ENCODE data around the gene TBC1D8. TPM values are rescaled to one million over a fixed set of nuclear protein-coding genes. Genes with fewer than 3 reads are reported as not detected.

The TBC1D8 gene
- total and polyA plus RNA-seq, 9 of the 15 experiments (the other 6 are each of a cell fraction or from before 2014, with no cell fraction given): 0.36 to 1.3 (median 0.82) TPM

GRCh38 chr2:101173707-101174295 lies 22.6 kb upstream of the TBC1D8 start:
- no peak overlapping the region for H3K4me2 ChIP-seq (ENCODE audit: insufficient read depth, low read length)
- ChIA-PET CTCF (ENCODE audit: low intra/inter-chr PET ratio) (no interaction called here), POLR2A (no interaction called here)
- H4K20me1 ChIP-seq (replicated peaks; ENCODE audit: control insufficient read depth, insufficient read depth, low read length): no peaks in the 10 kb centered on the region
- H3K4me1 ChIP-seq (replicated peaks in 1 of 2; ENCODE audit: control insufficient read depth in 2 of 2, insufficient read depth in 2 of 2, low read length in 2 of 2): no peaks in the 10 kb centered on the region
- no peaks in the 10 kb centered on the region for H3K9me3 ChIP-seq (replicated peaks; ENCODE audit: control insufficient read depth, insufficient read depth, low read depth, low read length)
- intact Hi-C loops (cut with micrococcal nuclease) (no loop called here), in situ Hi-C loops (cut with MboI) (no loop called here)
- ATAC-seq (no peak), FAIRE-seq (no peak), DNase-seq (ENCODE audit: extremely low read depth in 1 of 4, low spot score in 3 of 4) (no peak)
- H3K4me3 ChIP-seq: no peak overlapping the region
- BruUV-seq (replicated peaks): no TSS peak
- no peak overlapping the region for H3K27ac ChIP-seq (ENCODE audit: extremely low read depth, low read depth, low read length)
- H3K9me1 ChIP-seq (ENCODE audit: control insufficient read depth, insufficient read depth, low read length): no peaks in the 10 kb centered on the region
- no peak overlapping the region for H2AFZ ChIP-seq (ENCODE audit: low read depth, low read length)
- 0% methylated on average over 2 of the region's 2 CpGs for WGBS (ENCODE audit: insufficient coverage, low coverage, missing lambda C conversion rate)
- no peaks in the 10 kb centered on the region for H3K36me3 ChIP-seq (ENCODE audit: control insufficient read depth, insufficient read depth, low read length)
- no peak overlapping the region for H3K9ac ChIP-seq (ENCODE audit: insufficient read depth in 1 of 2, low read depth in 2 of 2, low read length in 2 of 2)
- H3K27me3 ChIP-seq (ENCODE audit: control insufficient read depth in 2 of 2, insufficient read depth in 2 of 2, low read length in 2 of 2): peaks cover 0 to 9% of the 10 kb centered on the region in 2 experiments; a peak in 1 of 5 replicates
- no peaks in the 10 kb centered on the region for H3K79me2 ChIP-seq (ENCODE audit: control insufficient read depth, insufficient read depth, low read length)
- no peak for TF ChIP-seq HOXB6 (CRISPR knock-in tag; IDR thresholded peaks at IDR 0.05; ENCODE audit: borderline replicate concordance)
- TF ChIP-seq MCM2 (IDR thresholded peaks at IDR 0.05; ENCODE audit: low read depth): no peak
- TF ChIP-seq FOXO4 (CRISPR knock-in tag; IDR thresholded peaks at IDR 0.05): no peak
- no peak for TF ChIP-seq SMARCC2 (IDR thresholded peaks at IDR 0.05; ENCODE audit: low read depth)
- TF ChIP-seq RAD21 (CRISPR knock-in tag; conservative IDR thresholded peaks at IDR 0.05 in 1 of 2, IDR thresholded peaks at IDR 0.05 in 1 of 2): no peak
- TF ChIP-seq, protein P1, sequence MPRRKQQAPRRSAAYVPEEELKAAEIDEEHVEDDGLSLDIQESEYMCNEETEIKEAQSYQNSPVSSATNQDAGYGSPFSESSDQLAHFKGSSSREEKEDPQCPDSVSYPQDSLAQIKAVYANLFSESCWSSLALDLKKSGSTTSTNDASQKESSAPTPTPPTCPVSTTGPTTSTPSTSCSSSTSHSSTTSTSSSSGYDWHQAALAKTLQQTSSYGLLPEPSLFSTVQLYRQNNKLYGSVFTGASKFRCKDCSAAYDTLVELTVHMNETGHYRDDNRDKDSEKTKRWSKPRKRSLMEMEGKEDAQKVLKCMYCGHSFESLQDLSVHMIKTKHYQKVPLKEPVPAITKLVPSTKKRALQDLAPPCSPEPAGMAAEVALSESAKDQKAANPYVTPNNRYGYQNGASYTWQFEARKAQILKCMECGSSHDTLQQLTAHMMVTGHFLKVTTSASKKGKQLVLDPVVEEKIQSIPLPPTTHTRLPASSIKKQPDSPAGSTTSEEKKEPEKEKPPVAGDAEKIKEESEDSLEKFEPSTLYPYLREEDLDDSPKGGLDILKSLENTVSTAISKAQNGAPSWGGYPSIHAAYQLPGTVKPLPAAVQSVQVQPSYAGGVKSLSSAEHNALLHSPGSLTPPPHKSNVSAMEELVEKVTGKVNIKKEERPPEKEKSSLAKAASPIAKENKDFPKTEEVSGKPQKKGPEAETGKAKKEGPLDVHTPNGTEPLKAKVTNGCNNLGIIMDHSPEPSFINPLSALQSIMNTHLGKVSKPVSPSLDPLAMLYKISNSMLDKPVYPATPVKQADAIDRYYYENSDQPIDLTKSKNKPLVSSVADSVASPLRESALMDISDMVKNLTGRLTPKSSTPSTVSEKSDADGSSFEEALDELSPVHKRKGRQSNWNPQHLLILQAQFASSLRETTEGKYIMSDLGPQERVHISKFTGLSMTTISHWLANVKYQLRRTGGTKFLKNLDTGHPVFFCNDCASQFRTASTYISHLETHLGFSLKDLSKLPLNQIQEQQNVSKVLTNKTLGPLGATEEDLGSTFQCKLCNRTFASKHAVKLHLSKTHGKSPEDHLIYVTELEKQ (CRISPR knock-in tag; IDR thresholded peaks at IDR 0.05): no peak
- TF ChIP-seq ZNF224 (CRISPR knock-in tag; IDR thresholded peaks at IDR 0.05): no peak
- no peak for TF ChIP-seq TGIF2 (CRISPR knock-in tag; IDR thresholded peaks at IDR 0.05)
- TF ChIP-seq ZNF695 (CRISPR knock-in tag; IDR thresholded peaks at IDR 0.05): no peak
- TF ChIP-seq RUNX1 (IDR thresholded peaks at IDR 0.05; ENCODE audit: low read depth): no peak
- TF ChIP-seq RBM22 (IDR thresholded peaks at IDR 0.05; ENCODE audit: low read depth, low read length, poor library complexity, severe bottlenecking): no peak
- TF ChIP-seq SPI1 (IDR thresholded peaks at IDR 0.05; ENCODE audit: borderline replicate concordance, low read depth, low read length): no peak
- no peak for TF ChIP-seq HDAC2 (IDR thresholded peaks at IDR 0.05)
- TF ChIP-seq SIRT6 (IDR thresholded peaks at IDR 0.05; ENCODE audit: low read depth, low read length): no peak
- TF ChIP-seq, protein P2, sequence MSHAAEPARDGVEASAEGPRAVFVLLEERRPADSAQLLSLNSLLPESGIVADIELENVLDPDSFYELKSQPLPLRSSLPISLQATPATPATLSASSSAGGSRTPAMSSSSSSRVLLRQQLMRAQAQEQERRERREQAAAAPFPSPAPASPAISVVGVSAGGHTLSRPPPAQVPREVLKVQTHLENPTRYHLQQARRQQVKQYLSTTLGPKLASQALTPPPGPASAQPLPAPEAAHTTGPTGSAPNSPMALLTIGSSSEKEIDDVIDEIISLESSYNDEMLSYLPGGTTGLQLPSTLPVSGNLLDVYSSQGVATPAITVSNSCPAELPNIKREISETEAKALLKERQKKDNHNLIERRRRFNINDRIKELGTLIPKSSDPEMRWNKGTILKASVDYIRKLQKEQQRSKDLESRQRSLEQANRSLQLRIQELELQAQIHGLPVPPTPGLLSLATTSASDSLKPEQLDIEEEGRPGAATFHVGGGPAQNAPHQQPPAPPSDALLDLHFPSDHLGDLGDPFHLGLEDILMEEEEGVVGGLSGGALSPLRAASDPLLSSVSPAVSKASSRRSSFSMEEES (CRISPR knock-in tag; IDR thresholded peaks at IDR 0.05): no peak
- TF ChIP-seq ILK (tag; IDR thresholded peaks at IDR 0.05; ENCODE audit: borderline replicate concordance, low read depth): no peak
- no peak for TF ChIP-seq MAFK (IDR thresholded peaks at IDR 0.05; ENCODE audit: low read length)
- no peak for TF ChIP-seq ZNF75A (CRISPR knock-in tag; IDR thresholded peaks at IDR 0.05)

All from K562 (cell line).